ENCODE measurements around the gene TMED1. TPM values are rescaled to one million over a fixed set of nuclear protein-coding genes. Genes with fewer than 3 reads are reported as not detected.

TMED1 gene
- total RNA-seq, 1 experiment from 2014 or later = 32.3 TPM

DNA sequence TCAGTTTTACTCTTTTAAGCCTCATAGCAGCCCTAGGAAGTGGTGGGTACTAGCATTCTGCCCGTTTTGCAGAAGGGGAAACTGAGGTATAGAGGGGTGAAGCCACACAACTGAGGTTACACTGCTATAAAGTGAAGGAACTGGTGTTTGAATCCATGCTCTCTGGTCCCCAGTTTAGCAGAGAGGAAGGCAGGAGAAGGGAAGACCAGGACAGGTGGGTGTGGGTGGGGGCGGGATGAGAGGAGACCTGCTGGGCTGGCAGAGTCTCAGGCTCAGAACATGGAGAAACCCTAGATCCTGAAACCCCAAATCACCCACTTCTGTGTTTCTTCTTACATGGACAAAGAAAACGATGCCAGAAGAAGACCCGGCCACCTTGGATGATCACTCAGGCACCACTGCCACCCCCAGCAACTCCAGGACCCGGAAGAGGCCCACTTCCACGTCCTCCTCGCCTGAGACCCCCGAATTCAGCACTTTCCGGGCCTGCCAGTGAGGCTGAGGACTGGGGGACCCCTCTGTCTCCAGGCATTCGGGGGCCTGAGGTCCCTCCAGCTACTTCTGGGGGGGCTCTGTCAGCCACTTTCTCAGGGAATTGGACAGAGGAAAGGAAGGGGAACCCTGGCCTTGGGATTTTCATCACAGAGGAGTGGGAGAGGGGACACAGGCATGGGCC, 33.0 kb upstream of the TMED1 start:
- H2BK15ac ChIP-seq (ENCODE audit: low read depth, low read length) = no peak overlapping the region
- no peak overlapping the region for H2BK12ac ChIP-seq (ENCODE audit: insufficient read length, low read depth, low read length)
- H3K4me2 ChIP-seq (ENCODE audit: insufficient read depth, insufficient read length, low read length) = no peak overlapping the region
- Mint-ChIP-seq H3K27me3 (ENCODE audit: low read depth) (no peaks in the 10 kb centered on the region), H3K4me3 (no peak overlapping the region; a peak in 1 of 5 replicates), H3K36me3 (ENCODE audit: insufficient read depth in 1 of 3, low read depth in 3 of 3) (peaks cover 1 to 7% (median 2%) of the 10 kb centered on the region in 3 experiments; a peak in 4 of 7 replicates), H3K4me1 (peaks cover 18 to 30% of the 10 kb centered on the region in 2 experiments), H3K27ac (peak overlapping the region in 1 of 3 experiments; percentile 36; a peak in 1 of 7 replicates), H3K9me3 (no peaks in the 10 kb centered on the region)
- WGBS (ENCODE audit: extremely low coverage, insufficient read length, low lambda C conversion rate) = no CpG with 5 or more reads among the region's 10 CpGs
- no peak overlapping the region for H3K4ac ChIP-seq (ENCODE audit: low read depth, low read length)
- peak overlapping the region; percentile 60 for H3K18ac ChIP-seq (ENCODE audit: insufficient read length, low read depth, low read length)
- no peak overlapping the region for H2AK5ac ChIP-seq (ENCODE audit: insufficient read length, low read length)
- no peak overlapping the region for H2BK120ac ChIP-seq (ENCODE audit: low read depth, low read length, poor library complexity, severe bottlenecking)
- H2BK20ac ChIP-seq (ENCODE audit: low read depth, low read length, poor library complexity, severe bottlenecking) = no peak overlapping the region
- H3K4me1 ChIP-seq (ENCODE audit: insufficient read depth, low read length) = peaks cover 2% of the 10 kb centered on the region; the same call in 1 of the 2 replicates
- no peak overlapping the region for H3K9ac ChIP-seq (ENCODE audit: extremely low read depth, insufficient read length, low read length)
- TF ChIP-seq CTCF (conservative IDR thresholded peaks at IDR 0.05) = no peak
- no peak overlapping the region for H3K23ac ChIP-seq (ENCODE audit: insufficient read length, low read depth, low read length)
- H3K79me2 ChIP-seq (ENCODE audit: insufficient read depth, low read length) = peaks cover 6% of the 10 kb centered on the region; the same call in 1 of the 2 replicates
- H3K27me3 ChIP-seq (ENCODE audit: insufficient read depth, low read length) = no peaks in the 10 kb centered on the region
- no peaks in the 10 kb centered on the region for H3K9me3 ChIP-seq (ENCODE audit: control insufficient read depth, low read depth, low read length)
- no peak overlapping the region; the same call in 1 of the 2 replicates for H3K14ac ChIP-seq (ENCODE audit: insufficient read depth, low read length)
- no peak overlapping the region for H2AFZ ChIP-seq (ENCODE audit: low read length)
- H4K5ac ChIP-seq (ENCODE audit: insufficient read length, low read depth, low read length) = no peak overlapping the region
- H3K27ac ChIP-seq (ENCODE audit: insufficient read length, low read depth, low read length) = no peak overlapping the region
- no peaks in the 10 kb centered on the region for H4K20me1 ChIP-seq (ENCODE audit: control insufficient read depth, insufficient read depth, insufficient read length)
- H4K91ac ChIP-seq (ENCODE audit: insufficient read length, low read depth, low read length) = no peak overlapping the region
- H2BK5ac ChIP-seq (ENCODE audit: insufficient read length, low read length) = no peak overlapping the region
- H4K8ac ChIP-seq (replicated peaks; ENCODE audit: insufficient read length, low read depth, low read length) = no peak overlapping the region
- no peak overlapping the region for H3T11ph ChIP-seq (ENCODE audit: low read length)
- DNase-seq = no peak
- no peak overlapping the region for H3K56ac ChIP-seq (ENCODE audit: insufficient read length, low read depth, low read length)
- peaks cover 8% of the 10 kb centered on the region for H3K23me2 ChIP-seq (ENCODE audit: insufficient read length, low read depth, low read length, poor library complexity, severe bottlenecking)
- no peaks in the 10 kb centered on the region for H3K79me1 ChIP-seq (ENCODE audit: insufficient read depth, low read depth, low read length, poor library complexity, severe bottlenecking)

Measured in H9 (cell line).